HepG2 (cell line): ENCODE results near the gene OR2B2. TPM values are rescaled to one million over a fixed set of nuclear protein-coding genes. Genes with fewer than 3 reads are reported as not detected.

Experiments
- AGO2 ChIP-seq: fragments of 200-400 bp; formaldehyde crosslinking; optimal IDR thresholded peaks from 2 replicates; pipeline ENCODE3; 2017; ENCODE audit warnings: mild to moderate bottlenecking, low read depth, low read length, moderate library complexity
- CBFB ChIP-seq: sonication (generic); formaldehyde crosslinking; IDR thresholded peaks from 2 replicates; pipeline ENCODE4 v1.4.0; 2020; ENCODE audit warnings: missing genetic modification reagents
- FOXP1 ChIP-seq, 2 experiments: fragments of 450-650 bp in 1 of 2; IDR thresholded peaks; 2 replicates each; pipeline ENCODE4 v1.6.1; 2017 to 2018; ENCODE audit warnings: antibody characterized with exemption in 1 of 2
- GABPA ChIP-seq, 2 experiments: IDR thresholded peaks; 2 replicates each; pipeline ENCODE4 v1.6.1; 2011 to 2016; ENCODE audit warnings: low read depth in 2 of 2, low read length in 1 of 2, missing biosample characterization in 1 of 2, missing genetic modification characterization in 1 of 2
- IRF2 ChIP-seq: IDR thresholded peaks from 2 replicates; pipeline ENCODE4 v1.6.1; 2018; ENCODE audit warnings: missing genetic modification reagents, missing compliant biosample characterization
- LRRFIP1 ChIP-seq: sonication (generic); formaldehyde crosslinking; conservative IDR thresholded peaks from 2 replicates; pipeline ENCODE4 v1.4.0; 2020; ENCODE audit warnings: missing genetic modification reagents
- NAIF1 ChIP-seq: sonication (generic); formaldehyde crosslinking; IDR thresholded peaks from 2 replicates; pipeline ENCODE4 v1.5.0; 2020; ENCODE audit warnings: mild to moderate bottlenecking, missing genetic modification reagents, borderline replicate concordance
- PHF20 ChIP-seq: sonication (generic); formaldehyde crosslinking; IDR thresholded peaks from 2 replicates; pipeline ENCODE4 v1.5.0; 2020; ENCODE audit warnings: mild to moderate bottlenecking, missing genetic modification reagents
- POLR2AphosphoS5 ChIP-seq: IDR thresholded peaks from 2 replicates; pipeline ENCODE4 v1.6.1; 2012; ENCODE audit warnings: low read depth, low read length
- RFX5 ChIP-seq: IDR thresholded peaks from 2 replicates; pipeline ENCODE4 v1.6.1; 2011; ENCODE audit warnings: low read depth, low read length, improper control_type of control experiment
- SRSF9 ChIP-seq: fragments of 200-400 bp; formaldehyde crosslinking; IDR thresholded peaks from 2 replicates; pipeline ENCODE4 v1.6.1; 2018; ENCODE audit warnings: borderline replicate concordance, mild to moderate bottlenecking, low read depth, low read length; ENCODE audit not compliant: insufficient read depth, poor library complexity, severe bottlenecking
- TRAFD1 ChIP-seq: sonication (generic); formaldehyde crosslinking; IDR thresholded peaks from 2 replicates; pipeline ENCODE4 v1.5.1; 2020; ENCODE audit warnings: missing genetic modification reagents, mild to moderate bottlenecking, borderline replicate concordance
- ZBTB25 ChIP-seq: IDR thresholded peaks from 2 replicates; pipeline ENCODE4 v1.6.1; 2018; ENCODE audit warnings: missing genetic modification reagents
- ZBTB46 ChIP-seq: sonication (generic); formaldehyde crosslinking; IDR thresholded peaks from 2 replicates; pipeline ENCODE4 v1.4.0; 2020; ENCODE audit warnings: mild to moderate bottlenecking, missing genetic modification reagents, borderline replicate concordance
- ZFP62 ChIP-seq: sonication (generic); formaldehyde crosslinking; IDR thresholded peaks from 2 replicates; pipeline ENCODE4 v1.4.0; 2020; ENCODE audit warnings: missing genetic modification reagents
- ZNF598 ChIP-seq: sonication (generic); formaldehyde crosslinking; IDR thresholded peaks from 2 replicates; pipeline ENCODE4 v1.5.1; 2020; ENCODE audit warnings: mild to moderate bottlenecking, missing genetic modification reagents, borderline replicate concordance
- ZNF674 ChIP-seq: sonication (generic); formaldehyde crosslinking; IDR thresholded peaks from 2 replicates; pipeline ENCODE4 v1.5.0; 2020; ENCODE audit warnings: low read depth, mild to moderate bottlenecking, missing genetic modification reagents
- ZNF709 ChIP-seq: sonication (generic); formaldehyde crosslinking; IDR thresholded peaks from 2 replicates; pipeline ENCODE4 v1.5.0; 2020; ENCODE audit warnings: mild to moderate bottlenecking, missing genetic modification reagents
- ZNF780A ChIP-seq: sonication (generic); formaldehyde crosslinking; IDR thresholded peaks from 2 replicates; pipeline ENCODE4 v1.8.0; 2022; ENCODE audit warnings: mild to moderate bottlenecking, missing genetic modification reagents, moderate library complexity
- ZNF784 ChIP-seq: sonication (generic); formaldehyde crosslinking; IDR thresholded peaks from 2 replicates; pipeline ENCODE4 v1.5.1; 2020; ENCODE audit warnings: missing genetic modification reagents, mild to moderate bottlenecking, borderline replicate concordance
- polyA plus RNA-seq, 8 experiments: library from polyadenylated mRNA; depleted of rRNA in 3 of 8; stranded (reverse) in 7 of 8; unstranded in 1 of 8; fragments of >200 nt; fragmentation: Illumina TruSeq in 4 of 8; extraction: Trizol in 4 of 8; gene quantifications; 2 replicates each; pipeline versions ENCODE4 v1.2.1 to v1.2.3, GENCODE V29; 2011 to 2016; ENCODE audit warnings: low read depth in 4 of 8, missing spikeins in 1 of 8, mixed read lengths in 1 of 8; ENCODE audit not compliant: insufficient read depth in 1 of 8
- total RNA-seq, 5 experiments: library from RNA; depleted of rRNA; stranded (reverse); fragments of >200 nt; fragmentation: Illumina TruSeq; extraction: Trizol; gene quantifications; 2 replicates each; pipeline ENCODE4 v1.2.3, GENCODE V29; 2016; ENCODE audit warnings: low read depth in 1 of 5

The OR2B2 gene
- total and polyA plus RNA-seq, 2 of the 13 experiments (the other 11 are each of a cell fraction or from before 2014, with no cell fraction given), result not detected

GRCh38 chr6:27893836-27894807, 18.1 kb downstream of the OR2B2 start (continued):
- TF ChIP-seq ZBTB46 (CRISPR knock-in tag), result no peak
- TF ChIP-seq SRSF9, result no peak
- TF ChIP-seq IRF2 (CRISPR knock-in tag), result peak; percentile 85
- TF ChIP-seq ZNF784 (CRISPR knock-in tag), result peak; percentile 48; the same call in 1 of the 2 replicates
- no peak; the same call in 1 of the 2 replicates for TF ChIP-seq ZBTB25
- no peak for TF ChIP-seq TRAFD1 (CRISPR knock-in tag)
- no peak for TF ChIP-seq ZNF709 (CRISPR knock-in tag)
- TF ChIP-seq FOXP1 (IDR thresholded peaks at IDR 0.05), result no peak
- no peak for TF ChIP-seq FOXP1 (CRISPR knock-in tag; IDR thresholded peaks at IDR 0.05)
- TF ChIP-seq ZNF780A (CRISPR knock-in tag), result peak; percentile 51; the same call in 1 of the 2 replicates
- TF ChIP-seq RFX5, result peak; percentile 47; the same call in 1 of the 2 replicates
- no peak for TF ChIP-seq CBFB (CRISPR knock-in tag)
- no peak; the same call in 1 of the 2 replicates for TF ChIP-seq ZNF598 (CRISPR knock-in tag)
- TF ChIP-seq POLR2AphosphoS5, result peak; percentile 75
- peak; percentile 15 for TF ChIP-seq AGO2
- no peak for TF ChIP-seq PHF20 (CRISPR knock-in tag)
- TF ChIP-seq ZNF674, result no peak
- TF ChIP-seq LRRFIP1 (CRISPR knock-in tag), result no peak
- 0 out of 2 replicates have a peak, but pooled peaks have one; percentile 23 for TF ChIP-seq NAIF1 (CRISPR knock-in tag)
- no peak for TF ChIP-seq ZFP62
- no peak for TF ChIP-seq GABPA (IDR thresholded peaks at IDR 0.05; ENCODE audit: low read depth, low read length)
- TF ChIP-seq GABPA (CRISPR knock-in tag; IDR thresholded peaks at IDR 0.05; ENCODE audit: low read depth), result peak; percentile 67
